Testis (tissue), 2 donors: ENCODE data around the gene COL5A1.

ENCODE experiments used
- CTCF ChIP-seq, 3 experiments: fragments of 450-650 bp in 2 of 3; fragments of 200-600 bp in 1 of 3; sonication (generic) in 1 of 3; IDR thresholded peaks; one replicate each; pipeline ENCODE4 v1.5.1; 2016 to 2019; ENCODE audit warnings: antibody characterized with exemption in 3 of 3, mild to moderate bottlenecking in 2 of 3, moderate library complexity in 1 of 3
- POLR2A ChIP-seq: fragments of 450-650 bp; IDR thresholded peaks from one replicate; pipeline ENCODE4 v1.6.1; 2017; ENCODE audit warnings: antibody characterized with exemption, mild to moderate bottlenecking, moderate library complexity

- TF ChIP-seq POLR2A (no peak), CTCF (IDR thresholded peaks at IDR 0.05) (no peak)
Observed at GRCh38 chr9:134872482-134873231, 231.1 kb downstream of the COL5A1 start.
